ENCODE data around the gene PEX11B. TPM values are rescaled to one million over a fixed set of nuclear protein-coding genes. Genes with fewer than 3 reads are reported as not detected.
A peak's percentile ranks its signal among the peaks of the same experiment; 100 is the strongest.
"Not testable (repeated sequence)": the region's sequence is repeated elsewhere in the genome, so short reads cannot be mapped to it uniquely, and the experiment has no call there.

Gene PEX11B
- total and polyA plus RNA-seq, 4 donors: 35.0 to 52.0 (median 44.6) TPM

- DNase-seq (ENCODE audit: low read depth in 4 of 6, low spot score in 6 of 6): no peak
- no peaks in the 10 kb centered on the region for H3K27me3 ChIP-seq (ENCODE audit: control insufficient read depth, insufficient read depth, low read length)
- no peaks in the 10 kb centered on the region for H3K9me3 ChIP-seq (ENCODE audit: control insufficient read depth, insufficient read depth, low read length)
- no peaks in the 10 kb centered on the region for H3K4me1 ChIP-seq (ENCODE audit: control insufficient read depth, insufficient read depth, low read length)
- H3K27ac ChIP-seq (ENCODE audit: low read depth, low read length): peak overlapping the region; percentile 81
- no peak overlapping the region for H3K4me3 ChIP-seq (ENCODE audit: low read depth, low read length)
- H3K36me3 ChIP-seq (ENCODE audit: control insufficient read depth, insufficient read depth, low read length): peaks cover 32% of the 10 kb centered on the region
- 60% methylated on average over 1 of the region's 8 CpGs for WGBS (ENCODE audit: insufficient coverage)
Measured at GRCh38 chr1:145936247-145936646, 17.7 kb upstream of the PEX11B start.

GRCh38 chr1:145935708-145936107 is 17.2 kb upstream of the PEX11B start:
- Histone ChIP-seq H3K27ac (ENCODE audit: low read depth, low read length) (peak overlapping the region; percentile 81), H3K4me3 (ENCODE audit: low read depth, low read length) (no peak overlapping the region), H3K9me3 (ENCODE audit: control insufficient read depth, insufficient read depth, low read length) (no peaks in the 10 kb centered on the region), H3K27me3 (ENCODE audit: control insufficient read depth, insufficient read depth, low read length) (no peaks in the 10 kb centered on the region), H3K4me1 (ENCODE audit: control insufficient read depth, insufficient read depth, low read length) (no peaks in the 10 kb centered on the region), H3K36me3 (ENCODE audit: control insufficient read depth, insufficient read depth, low read length) (peaks cover 34% of the 10 kb centered on the region)
- DNase-seq (ENCODE audit: low read depth in 4 of 6, low spot score in 6 of 6): no peak

- not testable (repeated sequence) for H3K27me3 ChIP-seq (ENCODE audit: control insufficient read depth, insufficient read depth, low read length); H3K27ac ChIP-seq (ENCODE audit: low read depth, low read length); H3K4me3 ChIP-seq (ENCODE audit: low read depth, low read length); H3K9me3 ChIP-seq (ENCODE audit: control insufficient read depth, insufficient read depth, low read length); DNase-seq (ENCODE audit: low read depth in 4 of 6, low spot score in 6 of 6)
- WGBS (ENCODE audit: insufficient coverage): 41% methylated on average over 3 of the region's 9 CpGs
- Histone ChIP-seq H3K36me3 (ENCODE audit: control insufficient read depth, insufficient read depth, low read length) (peaks cover 26% of the 10 kb centered on the region), H3K4me1 (ENCODE audit: control insufficient read depth, insufficient read depth, low read length) (peaks cover 10% of the 10 kb centered on the region)
Measured at GRCh38 chr1:145932522-145933009, 14.0 kb upstream of the PEX11B start.

GRCh38 chr1:145927916-145928643 is 9.6 kb upstream of the PEX11B start:
- peaks cover 7% of the 10 kb centered on the region for H3K36me3 ChIP-seq (ENCODE audit: control insufficient read depth, insufficient read depth, low read length)
- no peaks in the 10 kb centered on the region for H3K9me3 ChIP-seq (ENCODE audit: control insufficient read depth, insufficient read depth, low read length)
- H3K27ac ChIP-seq (ENCODE audit: low read depth, low read length): peak overlapping the region; percentile 98
- peaks cover 10% of the 10 kb centered on the region for H3K4me1 ChIP-seq (ENCODE audit: control insufficient read depth, insufficient read depth, low read length)
- 29% methylated on average over 5 of the region's 20 CpGs for WGBS (ENCODE audit: insufficient coverage)
- DNase-seq (ENCODE audit: low read depth in 4 of 6, low spot score in 6 of 6): no peak
- no peaks in the 10 kb centered on the region for H3K27me3 ChIP-seq (ENCODE audit: control insufficient read depth, insufficient read depth, low read length)
- peak overlapping the region; percentile 80 for H3K4me3 ChIP-seq (ENCODE audit: low read depth, low read length)

GRCh38 chr1:145927063-145927886 is 8.8 kb upstream of the PEX11B start, which contains the start of gene RBM8A:
Gene RBM8A, minus strand, starts transcription at chr1:145927484. Its CDS starts 58 bp downstream, at chr1:145927426.
- Histone ChIP-seq H3K27me3 (ENCODE audit: control insufficient read depth, insufficient read depth, low read length) (no peaks in the 10 kb centered on the region), H3K9me3 (ENCODE audit: control insufficient read depth, insufficient read depth, low read length) (no peaks in the 10 kb centered on the region), H3K27ac (ENCODE audit: low read depth, low read length) (peak within 1 kb of the TSS; percentile 98), H3K4me3 (ENCODE audit: low read depth, low read length) (peak within 1 kb of the TSS; percentile 80), H3K4me1 (ENCODE audit: control insufficient read depth, insufficient read depth, low read length) (peaks cover 10% of the 10 kb centered on the region), H3K36me3 (ENCODE audit: control insufficient read depth, insufficient read depth, low read length) (peaks cover 7% of the 10 kb centered on the region)
- peak; percentile 96 to 100 (median 98) for DNase-seq (ENCODE audit: low read depth in 4 of 6, low spot score in 6 of 6)
- 0% methylated on average over 31 of the region's 41 CpGs for WGBS (ENCODE audit: insufficient coverage)

GRCh38 chr1:145926686-145927062 is 8.2 kb upstream of the PEX11B start:
- Histone ChIP-seq H3K36me3 (ENCODE audit: control insufficient read depth, insufficient read depth, low read length) (peaks cover 4% of the 10 kb centered on the region), H3K4me3 (ENCODE audit: low read depth, low read length) (peak overlapping the region; percentile 80), H3K27me3 (ENCODE audit: control insufficient read depth, insufficient read depth, low read length) (no peaks in the 10 kb centered on the region), H3K27ac (ENCODE audit: low read depth, low read length) (peak overlapping the region; percentile 98), H3K4me1 (ENCODE audit: control insufficient read depth, insufficient read depth, low read length) (peaks cover 10% of the 10 kb centered on the region), H3K9me3 (ENCODE audit: control insufficient read depth, insufficient read depth, low read length) (no peaks in the 10 kb centered on the region)
- DNase-seq (ENCODE audit: low read depth in 4 of 6, low spot score in 6 of 6): no peak
- 7% methylated on average over 8 of the region's 19 CpGs for WGBS (ENCODE audit: insufficient coverage)

- no peak overlapping the region for H3K27ac ChIP-seq (ENCODE audit: low read depth, low read length)
- no peaks in the 10 kb centered on the region for H3K36me3 ChIP-seq (ENCODE audit: control insufficient read depth, insufficient read depth, low read length)
- WGBS (ENCODE audit: insufficient coverage): no CpG with 5 or more reads among the region's 2 CpGs
- no peaks in the 10 kb centered on the region for H3K27me3 ChIP-seq (ENCODE audit: control insufficient read depth, insufficient read depth, low read length)
- H3K4me1 ChIP-seq (ENCODE audit: control insufficient read depth, insufficient read depth, low read length): peaks cover 21% of the 10 kb centered on the region
- no peak for DNase-seq (ENCODE audit: low read depth in 4 of 6, low spot score in 6 of 6)
- H3K4me3 ChIP-seq (ENCODE audit: low read depth, low read length): no peak overlapping the region
- no peaks in the 10 kb centered on the region for H3K9me3 ChIP-seq (ENCODE audit: control insufficient read depth, insufficient read depth, low read length)
Measured at GRCh38 chr1:145922266-145922665, 3.7 kb upstream of the PEX11B start.

GRCh38 chr1:145920297-145920696 is 1.8 kb upstream of the PEX11B start:
- no CpG with 5 or more reads among the region's 4 CpGs for WGBS (ENCODE audit: insufficient coverage)
- not testable (repeated sequence) for H3K36me3 ChIP-seq (ENCODE audit: control insufficient read depth, insufficient read depth, low read length); H3K27me3 ChIP-seq (ENCODE audit: control insufficient read depth, insufficient read depth, low read length); DNase-seq (ENCODE audit: low read depth in 4 of 6, low spot score in 6 of 6); H3K27ac ChIP-seq (ENCODE audit: low read depth, low read length); H3K4me3 ChIP-seq (ENCODE audit: low read depth, low read length); H3K9me3 ChIP-seq (ENCODE audit: control insufficient read depth, insufficient read depth, low read length)
- H3K4me1 ChIP-seq (ENCODE audit: control insufficient read depth, insufficient read depth, low read length): peaks cover 21% of the 10 kb centered on the region

- H3K27me3 ChIP-seq (ENCODE audit: control insufficient read depth, insufficient read depth, low read length): no peaks in the 10 kb centered on the region
- H3K4me3 ChIP-seq (ENCODE audit: low read depth, low read length): peak overlapping the region; percentile 96
- peak in 3 of 6 donors; percentile 14 to 52 (median 50) for DNase-seq (ENCODE audit: low read depth in 4 of 6, low spot score in 6 of 6)
- H3K27ac ChIP-seq (ENCODE audit: low read depth, low read length): peak overlapping the region; percentile 94
- WGBS (ENCODE audit: insufficient coverage): 2% methylated on average over 29 of the region's 33 CpGs
- H3K9me3 ChIP-seq (ENCODE audit: control insufficient read depth, insufficient read depth, low read length): no peaks in the 10 kb centered on the region
- peaks cover 11% of the 10 kb centered on the region for H3K36me3 ChIP-seq (ENCODE audit: control insufficient read depth, insufficient read depth, low read length)
- peaks cover 21% of the 10 kb centered on the region for H3K4me1 ChIP-seq (ENCODE audit: control insufficient read depth, insufficient read depth, low read length)
Measured at GRCh38 chr1:145918992-145919939, 749 bp upstream of the PEX11B start.

All from spinal cord (tissue), 10 donors.